GM12878 (cell line): ENCODE data around the gene AZU1. TPM values are rescaled to one million over a fixed set of nuclear protein-coding genes. Genes with fewer than 3 reads are reported as not detected.
A peak's percentile ranks its signal among the peaks of the same experiment; 100 is the strongest.
"Not testable (repeated sequence)": the region's sequence is repeated elsewhere in the genome, so short reads cannot be mapped to it uniquely, and the experiment has no call there.

Experiments
- ATAC-seq: fragments of 200-7000 bp; cut with Tn5 transposase; 3 replicates; pipeline ENCODE4 v1.9.1; 2020; ENCODE audit warnings: mild to moderate bottlenecking, moderate library complexity
- BruUV-seq: library from RNA; stranded (reverse); fragments of 400-500 nt; replicated peaks from 2 replicates; lab custom pipeline; 2021; lab: Mats Ljungman, UMichigan
- CTCF ChIA-PET: fragments of 300-600 bp; sonication (Branson Sonifier 250); formaldehyde crosslinking; extraction: SDS; loops from one replicate; lab custom pipeline; 2021; ENCODE audit warnings: inconsistent platforms; lab: Yijun Ruan, JAX
- POLR2A ChIA-PET: fragments of 350-600 bp; formaldehyde crosslinking; extraction: SDS; loops from one replicate; lab custom pipeline; 2021; ENCODE audit warnings: inconsistent platforms; lab: Charles Lee
- RAD21 ChIA-PET: fragments of 300-600 bp; sonication (Branson Sonifier 250); formaldehyde crosslinking; loops from one replicate; lab custom pipeline; 2023; ENCODE audit warnings: antibody characterized with exemption; ENCODE audit not compliant: unreplicated experiment; lab: Charles Lee
- SMC1A ChIA-PET: fragments of 300-600 bp; sonication (Branson Sonifier 250); formaldehyde crosslinking; loops from one replicate; lab custom pipeline; 2023; ENCODE audit not compliant: unreplicated experiment, uncharacterized antibody; lab: Charles Lee
- DNase-seq: peaks from one replicate; pipeline ENCODE4 v3.0.0-alpha.2; 2011; ENCODE audit warnings: low read depth, low spot score
- FAIRE-seq: peaks from 3 replicates; lab custom pipeline; 2011; peaks lifted over from hg19 to GRCh38; lab: Jason Lieb, UNC
- H2AFZ ChIP-seq: 2 replicates; pipeline ENCODE4 v1.6.0; 2011; ENCODE audit warnings: low read depth, low read length, control low read depth; ENCODE audit not compliant: control insufficient read depth
- H3K27ac ChIP-seq: 2 replicates; pipeline ENCODE4 v1.5.1; 2011; ENCODE audit warnings: control low read depth; ENCODE audit not compliant: control insufficient read depth, insufficient read depth
- H3K27me3 ChIP-seq, 2 experiments: replicated peaks in 1 of 2; 2 replicates each; pipeline versions ENCODE4 v1.6.0 to v1.6.1; 2011; ENCODE audit warnings: low read length in 1 of 2; ENCODE audit not compliant: control insufficient read depth in 2 of 2, insufficient read depth in 2 of 2
- H3K36me3 ChIP-seq, 2 experiments: 2 replicates each; pipeline ENCODE4 v1.5.1; 2011; ENCODE audit warnings: low read length in 1 of 2; ENCODE audit not compliant: control insufficient read depth in 2 of 2, insufficient read depth in 2 of 2
- H3K4me1 ChIP-seq: 2 replicates; pipeline ENCODE4 v1.6.1; 2011; ENCODE audit warnings: mild to moderate bottlenecking, low read length, moderate library complexity, mixed read lengths; ENCODE audit not compliant: control insufficient read depth, insufficient read depth
- H3K4me2 ChIP-seq: 2 replicates; pipeline ENCODE4 v1.6.0; 2011; ENCODE audit warnings: control low read depth; ENCODE audit not compliant: control insufficient read depth, insufficient read depth
- H3K4me3 ChIP-seq: fragments of 200-600 bp; sonication (generic); 2 replicates; pipeline ENCODE4 v1.5.1; 2016
- H3K79me2 ChIP-seq: 2 replicates; pipeline ENCODE4 v1.6.0; 2011; ENCODE audit warnings: low read length; ENCODE audit not compliant: control insufficient read depth, insufficient read depth
- H3K9ac ChIP-seq: 2 replicates; pipeline ENCODE4 v1.8.0; 2011; ENCODE audit warnings: low read length, control low read depth, mixed read lengths; ENCODE audit not compliant: control insufficient read depth, insufficient read depth
- H3K9me3 ChIP-seq: replicated peaks from 3 replicates; pipeline ENCODE4 v1.5.1; 2011; ENCODE audit warnings: mild to moderate bottlenecking, low read length; ENCODE audit not compliant: control insufficient read depth, insufficient read depth
- H4K20me1 ChIP-seq: 2 replicates; pipeline ENCODE4 v1.6.0; 2011; ENCODE audit not compliant: control insufficient read depth, insufficient read depth
- HDAC6 ChIP-seq: fragments of 200-600 bp; sonication (generic); IDR thresholded peaks from one replicate; pipeline ENCODE4 v1.8.0; 2017; ENCODE audit warnings: antibody characterized with exemption; ENCODE audit not compliant: unreplicated experiment
- POLR2A ChIP-seq: IDR thresholded peaks from 2 replicates; pipeline ENCODE4 v1.6.1; 2011; ENCODE audit warnings: low read depth, mild to moderate bottlenecking, low read length
- WGBS: methylation state at CpG from one replicate; pipeline ENCODE4 v1.1.6; 2016; ENCODE audit warnings: low lambda C conversion rate; ENCODE audit not compliant: insufficient replicate concordance, insufficient coverage; ENCODE audit errors: missing lambda C conversion rate; 5-methylcytosine and 5-hydroxymethylcytosine counted together
- in situ Hi-C: fragments of 300-500 bp; cut with MboI; formaldehyde crosslinking; loops from 9 replicates; pipeline ENCODE4 v1.14.3; 2018; ENCODE audit warnings: mixed read lengths
- intact Hi-C: fragments of 100-400 bp; cut with micrococcal nuclease; formaldehyde crosslinking; loops from one replicate; pipeline ENCODE4 v1.14.2; 2022; ENCODE audit not compliant: unreplicated experiment
- polyA plus RNA-seq, 11 experiments: library from polyadenylated mRNA; depleted of rRNA in 4 of 11; unstranded in 6 of 11; stranded (reverse) in 5 of 11; fragments of >200 nt; fragmentation: Nextera tagmentation in 4 of 11; fragmentation: Illumina TruSeq in 1 of 11; extraction: Ambion mirVana in 4 of 11; extraction: Trizol in 1 of 11; gene quantifications; 1 replicate in 1 of 11; 2 replicates in 10 of 11; pipeline versions ENCODE4 v1.2.1 to v1.2.3, GENCODE V29; 2011 to 2016; ENCODE audit warnings: inconsistent platforms in 2 of 11, missing spikeins in 2 of 11, low read depth in 1 of 11
- total RNA-seq, 4 experiments: library from RNA; depleted of rRNA in 3 of 4; stranded (reverse); fragments of >200 nt in 3 of 4; fragmentation: Illumina TruSeq in 1 of 4; extraction: Trizol in 1 of 4; gene quantifications; 2 replicates each; pipeline versions ENCODE4 v1.2.1 to v1.2.3, GENCODE V29; 2013 to 2021

Gene AZU1
- total and polyA plus RNA-seq, 10 of the 15 experiments (the other 5 are each of a cell fraction or from before 2014, with no cell fraction given): not detected

DNA sequence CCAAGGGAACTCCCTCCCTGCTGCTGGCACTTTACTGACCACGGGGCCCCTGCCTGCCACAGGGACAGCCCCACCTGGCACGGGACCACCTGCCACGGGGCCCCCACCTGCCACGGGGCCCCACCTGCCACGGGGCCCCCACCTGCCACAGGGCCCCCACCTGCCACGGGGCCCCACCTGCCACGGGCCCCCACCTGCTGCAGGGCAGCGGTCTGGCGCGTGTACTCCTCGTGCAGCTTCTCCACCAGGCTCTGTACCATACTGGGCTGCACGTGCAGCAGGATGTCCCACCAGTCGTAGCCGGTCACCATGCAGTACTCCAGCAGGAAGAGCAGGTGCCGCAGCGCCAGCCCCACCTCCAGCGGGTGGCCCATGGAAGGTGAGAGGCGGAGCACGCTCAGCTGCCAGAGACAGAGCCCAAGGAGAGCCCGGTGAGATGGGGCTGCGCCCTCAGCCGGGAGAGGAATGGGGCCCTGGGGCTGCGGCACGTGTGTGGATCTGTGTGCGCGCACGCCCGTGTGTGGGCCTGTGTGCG is 49.2 kb downstream of the AZU1 start:
- Histone ChIP-seq H3K4me1 (no peaks in the 10 kb centered on the region), H3K4me3 (no peak overlapping the region), H3K79me2 (no peaks in the 10 kb centered on the region), H3K9ac (no peak overlapping the region), H3K27ac (no peak overlapping the region), H3K27me3 (no peaks in the 10 kb centered on the region), H4K20me1 (no peaks in the 10 kb centered on the region), H2AFZ (no peak overlapping the region), H3K36me3 (no peaks in the 10 kb centered on the region; a peak in 1 of 4 replicates), H3K4me2 (no peak overlapping the region), H3K9me3 (no peaks in the 10 kb centered on the region; the same call in 2 of the 3 replicates)
- FAIRE-seq: no peak
- BruUV-seq: no TSS peak
- DNase-seq: no peak
- ChIA-PET SMC1A (no interaction called here), POLR2A (interaction anchor here (0.6 to 1.5 kb wide), 2 partner anchors 12 to 32 kb away, joined by 3 read pairs; no protein-coding TSS in a partner anchor), CTCF (no interaction called here), RAD21 (no interaction called here)
- in situ Hi-C loops (no loop called here), intact Hi-C loops (no loop called here)
- WGBS: 69% methylated on average over 21 of the region's 29 CpGs
- ATAC-seq: no peak
- TF ChIP-seq POLR2A: 0 out of 2 replicates have a peak, but pooled peaks have one; percentile 12
- no peak for TF ChIP-seq HDAC6

DNA sequence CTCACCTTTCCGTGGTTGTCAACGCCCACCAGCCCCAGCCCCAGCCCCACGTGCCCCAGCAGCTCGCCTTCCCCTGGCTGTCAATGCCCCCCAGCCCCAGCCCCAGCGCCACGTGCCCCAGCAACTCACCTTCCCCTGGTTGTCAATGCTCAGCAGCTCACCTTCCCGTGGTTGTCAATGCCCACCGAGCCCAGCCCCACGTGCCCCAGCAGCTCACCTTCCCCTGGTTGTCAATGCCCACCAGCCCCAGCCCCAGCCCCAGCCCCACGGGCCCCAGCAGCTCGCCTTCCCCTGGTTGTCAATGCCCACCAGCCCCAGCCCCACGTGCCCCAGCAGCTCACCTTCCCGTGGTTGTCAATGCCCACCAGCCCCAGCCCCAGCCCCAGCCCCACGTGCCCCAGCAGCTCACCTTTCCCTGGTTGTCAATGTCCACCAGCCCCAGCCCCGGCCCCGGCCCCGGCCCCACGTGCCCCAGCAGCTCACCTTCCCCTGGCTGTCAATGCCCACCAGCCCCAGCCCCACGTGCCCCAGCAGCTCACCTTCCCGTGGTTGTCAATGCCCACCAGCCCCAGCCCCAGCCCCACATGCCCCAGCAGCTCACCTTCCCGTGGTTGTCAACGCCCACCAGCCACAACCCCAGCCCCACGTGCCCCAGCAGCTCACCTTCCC is 50.5 kb downstream of the AZU1 start:
- ChIA-PET POLR2A (interaction anchor here (1.0 kb wide), 2 partner anchors 15 to 29 kb away, joined by 3 read pairs; no protein-coding TSS in a partner anchor), RAD21 (interaction anchor here (1.1 kb wide), 1 partner anchor 15 kb away, joined by 3 read pairs; the partner anchor contains the start of gene RNU6-9), CTCF (interaction anchor here (1.2 kb wide), 1 partner anchor 15 kb away, joined by 4 read pairs; no protein-coding TSS in a partner anchor)
- WGBS: 92% methylated on average over 7 of the region's 23 CpGs
- BruUV-seq, SMC1A ChIA-PET, H3K79me2 ChIP-seq, H3K9ac ChIP-seq, DNase-seq, H3K27ac ChIP-seq, H3K4me3 ChIP-seq, FAIRE-seq, intact Hi-C loops, H4K20me1 ChIP-seq, H3K36me3 ChIP-seq, H2AFZ ChIP-seq, in situ Hi-C loops, ATAC-seq, H3K27me3 ChIP-seq, H3K4me2 ChIP-seq, H3K9me3 ChIP-seq, H3K4me1 ChIP-seq: not testable (repeated sequence)

DNA sequence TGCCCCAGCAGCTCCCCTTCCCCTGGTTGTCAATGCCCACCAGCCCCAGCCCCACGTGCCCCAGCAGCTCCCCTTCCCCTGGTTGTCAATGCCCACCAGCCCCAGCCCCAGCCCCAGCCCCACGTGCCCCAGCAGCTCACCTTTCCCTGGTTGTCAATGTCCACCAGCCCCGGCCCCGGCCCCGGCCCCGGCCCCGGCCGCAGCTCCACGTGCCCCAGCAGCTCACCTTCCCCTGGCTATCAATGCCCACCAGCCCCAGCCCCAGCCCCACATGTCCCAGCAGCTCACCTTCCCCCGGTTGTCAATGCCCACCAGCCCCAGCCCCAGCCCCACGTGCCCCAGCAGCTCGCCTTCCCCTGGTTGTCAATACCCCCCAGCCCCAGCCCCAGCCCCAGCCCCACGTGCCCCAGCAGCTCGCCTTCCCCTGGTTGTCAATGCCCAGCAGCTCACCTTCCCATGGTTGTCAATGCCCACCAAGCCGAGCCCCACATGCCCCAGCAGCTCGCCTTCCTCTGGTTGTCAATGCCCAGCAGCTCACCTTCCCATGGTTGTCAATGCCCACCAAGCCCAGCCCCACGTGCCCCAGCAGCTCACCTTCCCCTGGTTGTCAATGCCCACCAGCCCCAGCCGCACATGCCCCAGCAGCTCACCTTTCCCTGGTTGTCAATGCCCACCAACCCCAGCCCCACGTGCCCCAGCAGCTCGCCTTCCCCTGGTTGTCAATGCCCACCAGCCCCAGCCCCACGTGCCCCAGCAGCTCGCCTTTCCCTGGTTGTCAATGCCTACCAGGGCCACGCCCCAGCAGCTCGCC is 51.3 kb downstream of the AZU1 start:
- intact Hi-C loops, BruUV-seq, H4K20me1 ChIP-seq, ATAC-seq, DNase-seq, H3K27me3 ChIP-seq, H3K4me1 ChIP-seq, H3K4me3 ChIP-seq, H3K4me2 ChIP-seq, H3K9me3 ChIP-seq, H2AFZ ChIP-seq, H3K36me3 ChIP-seq, in situ Hi-C loops, RAD21 ChIA-PET, FAIRE-seq, H3K9ac ChIP-seq, H3K27ac ChIP-seq, H3K79me2 ChIP-seq: not testable (repeated sequence)
- ChIA-PET POLR2A (interaction anchor here (1.0 kb wide), 1 partner anchor 28 kb away, joined by 3 read pairs; no protein-coding TSS in a partner anchor), SMC1A (interaction anchor here (1.0 kb wide), 1 partner anchor 23 kb away, joined by 3 read pairs; no protein-coding TSS in a partner anchor), CTCF (interaction anchor here (1.2 kb wide), 1 partner anchor 15 kb away, joined by 4 read pairs; no protein-coding TSS in a partner anchor)
- WGBS: 71% methylated on average over 13 of the region's 24 CpGs
